Muscle layer of colon (tissue), 2 donors: Measurements from ENCODE around the gene ZNF513.

Experiments used
- H3K27ac ChIP-seq: one replicate; pipeline ENCODE4 v1.7.0; 2013; ENCODE audit warnings: low read depth, mild to moderate bottlenecking, low read length, moderate library complexity
- H3K27me3 ChIP-seq, 2 donors: one replicate each; pipeline ENCODE4 v1.7.0; 2013; ENCODE audit warnings: low read length in 2 of 2, mild to moderate bottlenecking in 2 of 2; ENCODE audit not compliant: insufficient read depth in 2 of 2, control insufficient read depth in 1 of 2
- H3K36me3 ChIP-seq: one replicate; pipeline ENCODE4 v1.7.0; 2013; ENCODE audit warnings: mild to moderate bottlenecking, low read length; ENCODE audit not compliant: insufficient read depth
- H3K4me1 ChIP-seq: one replicate; pipeline ENCODE4 v1.7.0; 2013; ENCODE audit warnings: mild to moderate bottlenecking, low read length; ENCODE audit not compliant: insufficient read depth
- H3K4me3 ChIP-seq, 2 donors: one replicate each; pipeline ENCODE4 v1.7.0; 2013; ENCODE audit warnings: low read length in 2 of 2, low read depth in 1 of 2, mild to moderate bottlenecking in 1 of 2, moderate library complexity in 1 of 2
- H3K9ac ChIP-seq: one replicate; pipeline ENCODE4 v1.7.0; 2013; ENCODE audit warnings: low read length
- H3K9me3 ChIP-seq: one replicate; pipeline ENCODE4 v1.7.0; 2013; ENCODE audit warnings: mild to moderate bottlenecking, low read length
- donor health status: abdominal sarcoma.
- donor health status: Adenocarcinoma of cecum.

The ZNF513 gene

GRCh38 chr2:27379383-27379835, 1.1 kb downstream of the ZNF513 start:
- Histone ChIP-seq H3K27me3 (no peaks in the 10 kb centered on the region), H3K36me3 (peaks cover 63% of the 10 kb centered on the region), H3K9ac (peak overlapping the region; percentile 86), H3K9me3 (no peaks in the 10 kb centered on the region), H3K4me1 (peaks cover 15% of the 10 kb centered on the region), H3K4me3 (peak overlapping the region; percentile 47 to 84), H3K27ac (peak overlapping the region; percentile 77)

GRCh38 chr2:27378809-27379290, 1.7 kb downstream of the ZNF513 start:
- Histone ChIP-seq H3K9me3 (no peaks in the 10 kb centered on the region), H3K27ac (no peak overlapping the region), H3K4me3 (no peak overlapping the region), H3K36me3 (peaks cover 62% of the 10 kb centered on the region), H3K4me1 (peaks cover 15% of the 10 kb centered on the region), H3K9ac (no peak overlapping the region), H3K27me3 (no peaks in the 10 kb centered on the region)

GRCh38 chr2:27378096-27378808, 2.3 kb downstream of the ZNF513 start:
- Histone ChIP-seq H3K9me3 (no peaks in the 10 kb centered on the region), H3K4me1 (peaks cover 15% of the 10 kb centered on the region), H3K36me3 (peaks cover 62% of the 10 kb centered on the region), H3K27ac (no peak overlapping the region), H3K4me3 (no peak overlapping the region), H3K9ac (no peak overlapping the region), H3K27me3 (no peaks in the 10 kb centered on the region)

- H3K4me1 ChIP-seq, result peaks cover 19% of the 10 kb centered on the region
- H3K27me3 ChIP-seq, result no peaks in the 10 kb centered on the region
- H3K4me3 ChIP-seq, result no peak overlapping the region
- H3K9me3 ChIP-seq, result no peaks in the 10 kb centered on the region
- H3K27ac ChIP-seq, result no peak overlapping the region
- H3K36me3 ChIP-seq, result peaks cover 65% of the 10 kb centered on the region
- no peak overlapping the region for H3K9ac ChIP-seq
Measured at GRCh38 chr2:27377618-27378095, 2.9 kb downstream of the ZNF513 start.

- H3K27me3 ChIP-seq, result no peaks in the 10 kb centered on the region
- no peak overlapping the region for H3K9ac ChIP-seq
- H3K4me3 ChIP-seq, result no peak overlapping the region
- H3K4me1 ChIP-seq, result peaks cover 25% of the 10 kb centered on the region
- peaks cover 61% of the 10 kb centered on the region for H3K36me3 ChIP-seq
- H3K9me3 ChIP-seq, result no peaks in the 10 kb centered on the region
- no peak overlapping the region for H3K27ac ChIP-seq
Measured at GRCh38 chr2:27376866-27377617, 3.5 kb downstream of the ZNF513 start.

GRCh38 chr2:27376151-27376865, 4.2 kb downstream of the ZNF513 start:
- Histone ChIP-seq H3K36me3 (peaks cover 55% of the 10 kb centered on the region), H3K27ac (no peak overlapping the region), H3K9ac (no peak overlapping the region), H3K4me3 (no peak overlapping the region), H3K9me3 (no peaks in the 10 kb centered on the region), H3K27me3 (no peaks in the 10 kb centered on the region), H3K4me1 (peaks cover 30% of the 10 kb centered on the region)

GRCh38 chr2:27375513-27376099, 4.9 kb downstream of the ZNF513 start:
- H3K4me3 ChIP-seq, result no peak overlapping the region
- no peak overlapping the region for H3K9ac ChIP-seq
- H3K36me3 ChIP-seq, result peaks cover 55% of the 10 kb centered on the region
- no peak overlapping the region for H3K27ac ChIP-seq
- no peaks in the 10 kb centered on the region for H3K27me3 ChIP-seq
- no peaks in the 10 kb centered on the region for H3K9me3 ChIP-seq
- H3K4me1 ChIP-seq, result peaks cover 29% of the 10 kb centered on the region

GRCh38 chr2:27373567-27373966, 7.0 kb downstream of the ZNF513 start:
- Histone ChIP-seq H3K4me1 (peaks cover 31% of the 10 kb centered on the region), H3K36me3 (peaks cover 57% of the 10 kb centered on the region)

GRCh38 chr2:27372937-27373336, 7.6 kb downstream of the ZNF513 start:
- H3K4me1 ChIP-seq, result peaks cover 34% of the 10 kb centered on the region
- no peak overlapping the region for H3K27ac ChIP-seq
- H3K4me3 ChIP-seq, result no peak overlapping the region
- no peaks in the 10 kb centered on the region for H3K27me3 ChIP-seq
- H3K9me3 ChIP-seq, result no peaks in the 10 kb centered on the region
- H3K9ac ChIP-seq, result no peak overlapping the region
- H3K36me3 ChIP-seq, result peaks cover 61% of the 10 kb centered on the region

More at GRCh38 chr2:27373567-27373966, 7.0 kb downstream of the ZNF513 start:
- H3K27me3 ChIP-seq, result no peaks in the 10 kb centered on the region
- no peaks in the 10 kb centered on the region for H3K9me3 ChIP-seq
- H3K27ac ChIP-seq, result no peak overlapping the region
- no peak overlapping the region for H3K9ac ChIP-seq
- H3K4me3 ChIP-seq, result no peak overlapping the region

- peaks cover 63% of the 10 kb centered on the region for H3K36me3 ChIP-seq
- peaks cover 34% of the 10 kb centered on the region for H3K4me1 ChIP-seq
- H3K9ac ChIP-seq, result peak overlapping the region; percentile 93
- H3K4me3 ChIP-seq, result peak overlapping the region; percentile 81 to 92
- peak overlapping the region; percentile 92 for H3K27ac ChIP-seq
- H3K9me3 ChIP-seq, result no peaks in the 10 kb centered on the region
- H3K27me3 ChIP-seq, result no peaks in the 10 kb centered on the region
Measured at GRCh38 chr2:27370816-27371620, 9.5 kb downstream of the ZNF513 start.
